ENCODE measurements around the gene RANBP17.

Gene RANBP17

DNA sequence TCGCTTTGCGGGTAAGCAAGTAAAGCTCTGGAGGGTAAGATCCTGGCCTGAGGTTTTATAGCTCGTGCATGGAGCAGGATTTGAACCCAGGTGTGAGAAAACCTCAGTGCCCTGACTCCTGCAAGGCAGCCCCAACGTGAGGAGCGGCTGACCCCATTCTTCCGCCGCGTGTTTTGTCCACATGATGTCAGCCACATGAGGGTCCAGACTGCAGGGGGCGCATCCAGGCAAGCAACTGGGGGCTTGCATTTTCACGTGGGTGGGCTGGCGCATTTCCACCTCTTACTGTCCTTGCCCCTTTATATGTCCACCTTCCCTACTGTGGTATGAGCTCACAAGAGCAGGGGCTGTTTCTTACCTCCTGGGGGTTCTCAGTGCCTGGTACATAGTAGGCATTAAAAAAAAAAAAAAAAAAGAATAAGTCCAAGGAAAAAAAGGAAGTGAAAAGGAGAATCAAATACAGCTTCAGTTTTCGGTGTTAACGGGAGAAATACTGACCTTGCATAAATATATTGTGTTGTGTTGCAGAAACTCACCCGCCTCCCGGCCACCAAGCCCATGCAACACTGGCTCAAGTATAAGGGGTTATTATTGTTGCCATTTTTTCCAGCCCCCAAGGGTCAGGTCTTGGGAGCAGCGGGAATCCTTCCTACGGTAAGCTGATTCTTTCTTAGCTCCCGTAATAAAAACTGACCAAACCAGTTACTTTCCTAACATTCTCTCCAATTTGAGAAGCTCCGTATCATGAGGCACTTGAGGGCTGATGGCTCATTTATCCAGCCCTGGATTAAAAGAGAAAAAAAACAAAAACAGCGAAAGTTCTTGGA is 462.2 kb downstream of the RANBP17 start:
- DNase-seq (ENCODE audit: low read depth): no peak
- no peak overlapping the region for H3K4me3 ChIP-seq (ENCODE audit: low read depth, low read length)

DNA sequence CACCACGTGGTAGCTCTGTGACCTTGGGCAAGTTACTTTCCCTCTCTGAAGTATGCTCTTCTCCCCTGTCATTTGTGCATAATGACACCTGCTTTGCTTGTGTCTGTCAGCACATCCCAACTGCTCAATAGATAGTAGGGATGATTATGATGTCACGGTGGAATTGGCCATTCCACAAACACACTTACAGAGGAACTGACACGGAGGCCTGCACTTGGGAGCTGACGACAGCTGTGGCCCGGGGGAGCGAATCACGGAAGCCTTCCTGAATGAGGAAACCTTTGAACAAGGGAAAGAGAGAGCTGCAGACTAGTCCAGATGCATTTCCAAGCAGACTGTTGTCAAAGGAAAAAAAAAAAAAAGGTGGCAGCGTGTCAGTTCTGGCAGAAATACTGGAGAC is 468.2 kb downstream of the RANBP17 start:
- no peak for DNase-seq (ENCODE audit: low read depth)
- H3K4me3 ChIP-seq (ENCODE audit: low read depth, low read length): no peak overlapping the region

DNA sequence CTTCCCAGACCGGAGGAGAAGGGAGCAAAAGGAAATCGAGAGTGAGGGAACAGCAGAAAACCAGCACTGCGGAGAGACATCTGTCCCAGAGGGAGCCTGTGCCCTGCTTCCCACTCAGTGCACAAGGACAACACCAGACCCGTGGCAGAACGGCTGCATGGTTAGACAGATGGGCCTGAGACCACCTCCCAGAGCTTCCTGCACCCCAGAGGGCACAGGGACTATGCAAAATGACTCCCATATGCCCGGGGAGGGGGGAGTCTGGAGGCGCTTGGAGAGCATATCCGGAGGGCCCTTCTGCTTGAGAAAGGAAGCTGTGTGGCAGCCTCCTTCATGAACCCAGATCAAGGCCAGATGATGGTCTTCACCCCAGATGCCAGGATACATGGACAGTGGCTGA is 473.8 kb downstream of the RANBP17 start:
- H3K4me3 ChIP-seq (ENCODE audit: low read depth, low read length): no peak overlapping the region
- DNase-seq (ENCODE audit: low read depth): no peak

DNA sequence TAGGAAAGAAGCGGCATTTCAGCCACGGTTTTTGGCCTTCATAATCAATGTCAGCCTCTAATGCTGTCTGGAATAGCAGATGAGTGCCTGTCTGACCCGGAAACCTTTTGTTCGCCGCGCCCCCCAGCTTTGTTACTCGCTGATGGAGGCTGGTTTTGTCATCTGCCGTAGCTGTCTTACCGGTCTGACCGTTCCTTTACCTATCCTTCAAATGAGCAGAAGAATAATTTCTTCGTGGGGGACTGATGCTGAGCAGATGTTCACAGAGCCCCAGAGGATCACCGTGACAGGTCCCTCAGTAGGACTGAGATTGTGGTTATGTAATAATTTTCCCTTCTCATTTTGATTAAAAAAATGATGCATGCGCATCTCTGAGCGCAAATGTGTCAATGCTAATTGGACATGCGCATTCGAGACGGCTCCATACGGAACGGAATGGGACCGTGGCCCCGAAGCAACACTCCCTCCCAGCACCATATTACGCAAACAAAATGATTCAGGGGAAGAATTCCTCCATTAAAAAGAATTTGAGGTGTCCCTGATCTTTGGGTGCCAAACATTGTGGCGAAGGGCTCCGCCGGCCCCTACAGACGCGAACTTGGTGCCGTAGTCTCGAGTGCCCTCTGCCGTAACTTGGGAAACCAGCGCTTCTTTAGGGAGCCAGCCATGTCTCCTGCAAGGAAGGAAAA is 474.8 kb downstream of the RANBP17 start:
- peak; percentile 8 for DNase-seq (ENCODE audit: low read depth)

DNA sequence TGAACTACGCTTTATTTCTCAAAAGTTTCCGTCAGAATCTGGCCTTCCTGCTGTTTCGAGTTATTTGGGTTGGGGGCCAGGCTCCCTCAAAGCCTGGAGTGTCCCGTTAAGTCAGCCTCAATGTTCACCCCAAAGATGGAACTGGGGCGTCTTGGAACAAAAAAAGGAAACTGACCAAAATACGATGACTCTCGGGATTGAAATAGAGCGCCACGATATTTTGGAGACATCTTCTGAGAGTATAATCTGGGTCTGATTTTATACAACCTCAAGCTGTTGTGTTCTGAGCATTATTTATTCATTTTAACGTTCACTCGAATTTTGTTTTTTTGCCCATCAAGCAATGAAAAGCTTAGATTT is 475.4 kb downstream of the RANBP17 start:
- H3K4me3 ChIP-seq (ENCODE audit: low read depth, low read length): peak overlapping the region; percentile 50
- no peak for DNase-seq (ENCODE audit: low read depth)

More for the DNA sequence above, 474.8 kb downstream of the RANBP17 start:
- H3K4me3 ChIP-seq (ENCODE audit: low read depth, low read length): peak overlapping the region; percentile 50

DNA sequence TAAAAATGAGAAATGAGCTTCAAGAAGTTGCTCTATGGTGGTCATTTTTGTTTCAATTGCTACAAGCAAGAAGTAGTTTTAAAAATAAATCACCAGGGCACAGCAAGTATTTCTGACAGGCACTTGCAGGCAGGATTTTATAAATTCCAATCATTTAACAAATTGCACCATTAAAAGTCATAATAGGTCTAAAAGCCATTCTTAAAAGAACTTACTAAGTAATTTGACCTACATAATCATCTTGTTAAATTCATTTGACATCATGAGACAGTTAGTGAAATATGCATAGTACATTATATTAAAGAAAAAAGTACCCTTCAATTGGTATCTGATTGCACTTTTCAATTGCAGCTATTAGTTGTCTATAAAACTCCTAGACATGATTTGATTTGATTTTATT is 478.2 kb downstream of the RANBP17 start:
- no peak overlapping the region for H3K4me3 ChIP-seq (ENCODE audit: low read depth, low read length)
- DNase-seq (ENCODE audit: low read depth): no peak

DNA sequence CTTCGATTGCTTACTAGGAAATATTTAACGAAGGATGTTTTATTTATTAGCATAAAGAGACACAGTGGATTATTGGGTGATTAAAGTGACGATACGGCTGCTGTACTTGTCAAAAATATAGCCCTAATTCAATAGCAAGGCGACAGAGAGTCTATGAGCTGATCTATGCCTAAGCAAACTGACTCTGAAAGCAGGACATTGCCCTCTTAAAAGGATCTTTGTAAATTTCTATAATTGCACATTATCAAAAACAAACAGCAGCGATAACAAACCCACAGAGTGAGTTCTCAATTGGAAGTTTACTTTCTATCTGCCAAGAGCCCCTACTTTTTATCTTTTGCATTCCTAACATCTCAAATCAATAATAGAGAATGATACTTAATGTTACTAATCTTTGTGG is 478.7 kb downstream of the RANBP17 start:
- no peak for DNase-seq (ENCODE audit: low read depth)
- no peak overlapping the region for H3K4me3 ChIP-seq (ENCODE audit: low read depth, low read length)

DNA sequence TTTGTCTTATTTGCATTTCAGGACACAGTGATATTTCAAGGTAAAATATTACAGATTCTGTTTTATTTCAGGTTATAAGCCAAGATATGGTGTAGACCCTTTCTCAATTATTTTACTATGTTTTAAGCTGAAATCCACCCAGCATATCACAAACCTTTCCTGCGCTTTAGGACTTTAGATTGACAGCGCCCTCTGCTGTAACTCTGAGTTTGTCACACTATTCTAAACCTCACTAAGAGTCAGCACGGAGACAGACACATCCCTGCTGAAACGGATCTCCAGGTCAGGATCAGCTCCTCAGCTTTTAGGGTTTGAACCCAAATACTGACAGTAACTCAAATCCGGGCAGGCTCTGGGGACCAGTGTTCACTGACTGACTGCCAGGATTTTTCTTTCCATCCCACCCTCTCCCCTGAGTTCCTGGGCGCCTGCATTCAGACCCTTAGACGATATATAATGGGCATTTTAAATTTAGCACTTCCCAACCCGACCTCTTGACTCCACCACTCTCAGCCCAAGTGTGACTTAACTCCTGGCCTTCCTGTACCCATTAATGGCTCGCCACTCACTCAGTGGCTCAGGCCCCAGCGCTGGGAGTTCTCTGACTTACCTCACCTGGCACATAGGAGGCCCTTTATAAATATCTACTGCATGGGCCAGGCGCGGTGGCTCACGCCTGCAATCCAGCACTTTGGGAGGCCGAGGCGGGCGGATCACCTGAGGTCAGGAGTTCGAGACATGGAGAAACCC is 480.7 kb downstream of the RANBP17 start:
- DNase-seq (ENCODE audit: low read depth): peak; percentile 13
- no peak overlapping the region for H3K4me3 ChIP-seq (ENCODE audit: low read depth, low read length)

DNA sequence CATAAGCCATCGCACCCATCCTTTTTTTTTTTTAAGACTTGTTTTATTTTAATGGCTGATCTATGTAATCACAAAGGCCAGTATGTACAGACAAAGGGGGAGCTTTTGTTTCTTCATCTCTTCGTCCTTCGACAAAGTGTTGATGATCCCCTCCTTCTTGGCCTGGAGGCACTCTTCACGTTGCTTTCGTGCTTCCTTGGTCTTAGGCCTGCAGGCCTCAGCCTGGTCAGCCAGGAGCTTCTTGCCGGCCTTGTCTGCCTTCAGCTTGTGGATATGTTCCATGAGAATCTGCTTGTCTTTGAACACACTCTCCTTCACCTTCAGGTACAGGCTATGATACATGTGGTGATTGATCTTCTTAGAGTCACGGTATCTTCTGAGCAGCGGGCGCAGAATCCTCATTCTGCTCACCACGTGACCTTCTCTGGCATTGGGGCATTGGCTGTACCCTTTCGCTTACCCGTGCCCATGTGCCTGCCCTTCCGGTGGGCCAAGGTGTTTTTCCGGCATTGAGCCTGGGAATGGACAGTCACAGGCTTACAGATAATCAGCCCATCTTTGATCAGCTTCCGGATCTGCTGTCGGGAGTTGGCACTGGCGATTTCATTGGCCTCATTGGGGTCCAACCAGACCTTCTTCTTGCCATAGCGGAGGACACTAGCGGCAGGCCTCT is 483.3 kb downstream of the RANBP17 start:
- no peak for DNase-seq (ENCODE audit: low read depth)

More for the DNA sequence above, 483.3 kb downstream of the RANBP17 start:
- no peak overlapping the region for H3K4me3 ChIP-seq (ENCODE audit: low read depth, low read length)

Data from skeletal muscle cell (primary cell).